Endothelial cell of umbilical vein (primary cell): ENCODE measurements around the gene MSH4.

ENCODE experiments used
- CTCF ChIP-seq, 2 donors: IDR thresholded peaks; 1 replicate in 1 of 2; 2 replicates in 1 of 2; pipeline ENCODE4 v1.5.1; 2011; ENCODE audit warnings: low read length in 2 of 2, mild to moderate bottlenecking in 2 of 2, moderate library complexity in 2 of 2, control low read depth in 1 of 2, inconsistent platforms in 1 of 2, low read depth in 1 of 2; ENCODE audit not compliant: insufficient read depth in 1 of 2; ENCODE audit errors: extremely low read depth in 1 of 2
- EZH2 ChIP-seq: IDR thresholded peaks from 2 replicates; pipeline ENCODE4 v1.6.1; 2012; ENCODE audit warnings: borderline replicate concordance, low read depth, mild to moderate bottlenecking, moderate library complexity, low read length, inconsistent platforms; ENCODE audit not compliant: severe bottlenecking
- FOS ChIP-seq: IDR thresholded peaks from 2 replicates; pipeline ENCODE4 v1.6.1; 2011; ENCODE audit warnings: mild to moderate bottlenecking, low read length, moderate library complexity, borderline replicate concordance; ENCODE audit not compliant: insufficient read depth
- JUN ChIP-seq: IDR thresholded peaks from 2 replicates; pipeline ENCODE4 v1.6.1; 2011; ENCODE audit warnings: borderline replicate concordance, low read depth; ENCODE audit not compliant: insufficient read length, insufficient read depth
- MAX ChIP-seq: IDR thresholded peaks from 2 replicates; pipeline ENCODE4 v1.6.1; 2011; ENCODE audit not compliant: insufficient read depth, insufficient read length
- POLR2A ChIP-seq: IDR thresholded peaks from 2 replicates; pipeline ENCODE4 v1.6.1; 2012; ENCODE audit warnings: low read depth, mild to moderate bottlenecking, control low read depth, low read length
- POLR2AphosphoS5 ChIP-seq: IDR thresholded peaks from 2 replicates; pipeline ENCODE4 v1.6.1; 2012; ENCODE audit warnings: low read depth, mild to moderate bottlenecking, control low read depth, low read length, moderate library complexity; ENCODE audit not compliant: insufficient read depth

- TF ChIP-seq POLR2A (peak; percentile 2), CTCF (IDR thresholded peaks at IDR 0.05; ENCODE audit: extremely low read depth in 1 of 2, insufficient read depth in 1 of 2, low read depth in 1 of 2, low read length in 2 of 2) (no peak), MAX (no peak), FOS (no peak), POLR2AphosphoS5 (no peak), EZH2 (no peak), JUN (no peak)
Measured at GRCh38 chr1:75786901-75787493, 9.7 kb upstream of the MSH4 start.
